GM04503 (cell line): ENCODE results near the gene GUCY1A1.

Experiments used
- DNase-seq: peaks from one replicate; pipeline ENCODE4 v3.0.0-alpha.2; 2012; ENCODE audit warnings: low read depth

GUCY1A1 gene

GRCh38 chr4:155777971-155778735 is 111.5 kb downstream of the GUCY1A1 start:
- DNase-seq = no peak

DNA sequence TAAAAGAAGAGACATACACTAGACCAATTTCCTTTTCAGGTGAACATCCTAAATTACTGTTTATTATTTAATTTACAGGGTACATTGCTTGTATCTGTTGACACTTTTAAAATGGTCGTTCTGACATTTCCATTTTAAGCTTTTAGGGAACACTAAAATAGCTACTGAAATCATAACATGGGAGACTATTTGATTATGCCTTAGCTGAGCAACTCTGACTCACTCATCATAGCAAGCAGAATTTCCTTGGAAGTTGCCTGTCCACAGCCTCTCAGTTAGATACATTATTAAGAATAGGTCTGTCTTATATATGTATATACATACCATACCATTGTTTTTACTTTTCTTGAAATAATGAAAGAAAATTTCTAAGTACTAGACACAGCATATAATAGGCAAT is 114.1 kb downstream of the GUCY1A1 start:
- no peak for DNase-seq

GRCh38 chr4:155781249-155781831 is 114.7 kb downstream of the GUCY1A1 start:
- DNase-seq = no peak
